Calu3 (cell line): Measurements from ENCODE around the gene CUBN. TPM values are rescaled to one million over a fixed set of nuclear protein-coding genes. Genes with fewer than 3 reads are reported as not detected.

Experiments
- BruUV-seq: library from RNA; stranded (reverse); fragments of 400-500 nt; replicated peaks from 2 replicates; lab custom pipeline; 2021; lab: Mats Ljungman, UMichigan
- CTCF ChIA-PET: fragments of 300-600 bp; sonication (Branson Sonifier 250); formaldehyde crosslinking; loops from one replicate; lab custom pipeline; 2022; ENCODE audit warnings: antibody characterized with exemption; lab: Charles Lee
- DNase-seq: peaks from one replicate; pipeline ENCODE4 v3.0.0; 2022
- H3K27ac Mint-ChIP-seq: one replicate; pipeline ENCODE4 v1.8.0; 2022; ENCODE audit warnings: mixed read lengths; ENCODE audit not compliant: unreplicated experiment
- H3K27me3 Mint-ChIP-seq: one replicate; pipeline ENCODE4 v1.8.0; 2022; ENCODE audit warnings: mixed read lengths; ENCODE audit not compliant: unreplicated experiment
- H3K36me3 Mint-ChIP-seq: one replicate; pipeline ENCODE4 v1.8.0; 2022; ENCODE audit warnings: mild to moderate bottlenecking, moderate library complexity, mixed read lengths; ENCODE audit not compliant: insufficient read depth, unreplicated experiment
- H3K4me1 Mint-ChIP-seq: one replicate; pipeline ENCODE4 v1.8.0; 2022; ENCODE audit warnings: mild to moderate bottlenecking, low read depth, mixed read lengths; ENCODE audit not compliant: unreplicated experiment
- H3K4me3 Mint-ChIP-seq: one replicate; pipeline ENCODE4 v1.8.0; 2022; ENCODE audit warnings: mild to moderate bottlenecking, low read depth, moderate library complexity, mixed read lengths; ENCODE audit not compliant: unreplicated experiment
- H3K9me3 Mint-ChIP-seq: one replicate; pipeline ENCODE4 v1.8.0; 2022; ENCODE audit warnings: low read depth, mixed read lengths; ENCODE audit not compliant: unreplicated experiment
- CTCF ChIP-seq: fragments of 200-600 bp; IDR thresholded peaks from one replicate; pipeline ENCODE4 v1.8.0; 2022; ENCODE audit warnings: antibody characterized with exemption; ENCODE audit not compliant: unreplicated experiment
- intact Hi-C: fragments of 100-400 bp; cut with micrococcal nuclease; formaldehyde crosslinking; loops from one replicate; pipeline ENCODE4 v1.10.0; 2022; ENCODE audit not compliant: unreplicated experiment
- total RNA-seq: library from RNA; stranded (reverse); gene quantifications from 2 replicates; pipeline ENCODE4 v1.2.3, GENCODE V29; 2022

Gene CUBN
- total RNA-seq, 1 experiment from 2014 or later = 0.92 TPM

DNA sequence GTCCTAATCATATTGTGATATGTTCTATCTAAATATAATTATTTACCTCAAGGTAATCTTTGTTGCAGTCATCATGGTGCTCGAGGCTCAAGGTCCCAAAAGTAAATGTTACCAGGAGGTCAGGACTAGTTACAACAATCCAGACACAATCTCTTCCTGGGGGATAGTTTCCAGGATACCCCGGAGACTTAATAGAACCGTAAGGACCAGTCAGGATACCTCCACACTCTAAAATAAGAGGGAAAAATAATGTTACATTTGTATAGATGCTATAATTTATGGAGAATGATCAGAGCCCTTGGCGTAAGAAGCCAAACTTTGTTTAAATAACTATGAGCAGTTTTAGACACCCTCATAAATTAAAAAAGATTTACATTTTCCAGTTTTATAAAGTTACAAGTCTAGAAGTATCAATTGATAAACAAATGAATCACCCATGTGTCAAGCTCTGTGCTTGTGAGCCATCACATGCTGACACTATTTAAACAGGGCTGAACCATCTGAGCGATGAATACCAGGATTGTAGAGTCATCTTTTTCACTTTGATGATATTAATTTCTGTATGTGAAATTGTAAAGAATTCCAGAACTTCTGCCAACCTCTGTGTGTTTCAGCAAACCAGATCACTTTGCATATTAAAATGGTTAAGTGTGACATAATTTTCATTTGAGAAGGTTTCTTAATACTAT, 41.3 kb downstream of the CUBN start:
- intact Hi-C loops = no loop called here
- H3K27me3 Mint-ChIP-seq = no peaks in the 10 kb centered on the region
- H3K4me3 Mint-ChIP-seq = no peak overlapping the region
- BruUV-seq = no TSS peak
- no peaks in the 10 kb centered on the region for H3K4me1 Mint-ChIP-seq
- peaks cover 3% of the 10 kb centered on the region for H3K9me3 Mint-ChIP-seq
- no peak overlapping the region for H3K27ac Mint-ChIP-seq
- DNase-seq = no peak
- TF ChIP-seq CTCF = no peak
- CTCF ChIA-PET = no interaction called here
- no peaks in the 10 kb centered on the region for H3K36me3 Mint-ChIP-seq

DNA sequence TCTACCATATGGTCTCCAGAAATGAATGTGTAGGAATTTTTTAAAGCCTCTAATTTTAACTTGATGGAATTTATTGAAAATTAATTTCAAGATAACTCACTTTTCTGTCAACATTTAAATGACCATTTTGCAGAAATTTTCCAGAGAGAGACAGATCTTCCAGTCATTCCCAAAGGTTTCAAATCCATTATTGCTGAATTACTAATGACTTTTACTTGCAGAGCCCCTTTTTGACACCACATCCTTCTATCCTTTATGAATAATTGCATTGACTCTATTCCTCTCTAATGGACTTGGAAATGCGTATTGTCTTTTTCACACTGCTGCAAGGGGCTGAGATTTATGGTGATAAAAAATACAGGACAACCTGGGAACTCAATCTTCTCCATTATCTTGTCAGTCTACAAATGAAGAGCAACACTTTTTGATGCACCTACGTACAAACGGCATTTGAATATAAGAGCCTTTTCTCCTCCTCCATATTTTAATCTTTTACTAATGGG, 42.7 kb downstream of the CUBN start:
- Mint-ChIP-seq H3K4me1 (no peaks in the 10 kb centered on the region), H3K9me3 (no peaks in the 10 kb centered on the region), H3K27me3 (no peaks in the 10 kb centered on the region), H3K27ac (no peak overlapping the region), H3K36me3 (no peaks in the 10 kb centered on the region), H3K4me3 (no peak overlapping the region)
- intact Hi-C loops = no loop called here
- no TSS peak for BruUV-seq
- DNase-seq = no peak
- CTCF ChIA-PET = no interaction called here
- no peak for TF ChIP-seq CTCF

DNA sequence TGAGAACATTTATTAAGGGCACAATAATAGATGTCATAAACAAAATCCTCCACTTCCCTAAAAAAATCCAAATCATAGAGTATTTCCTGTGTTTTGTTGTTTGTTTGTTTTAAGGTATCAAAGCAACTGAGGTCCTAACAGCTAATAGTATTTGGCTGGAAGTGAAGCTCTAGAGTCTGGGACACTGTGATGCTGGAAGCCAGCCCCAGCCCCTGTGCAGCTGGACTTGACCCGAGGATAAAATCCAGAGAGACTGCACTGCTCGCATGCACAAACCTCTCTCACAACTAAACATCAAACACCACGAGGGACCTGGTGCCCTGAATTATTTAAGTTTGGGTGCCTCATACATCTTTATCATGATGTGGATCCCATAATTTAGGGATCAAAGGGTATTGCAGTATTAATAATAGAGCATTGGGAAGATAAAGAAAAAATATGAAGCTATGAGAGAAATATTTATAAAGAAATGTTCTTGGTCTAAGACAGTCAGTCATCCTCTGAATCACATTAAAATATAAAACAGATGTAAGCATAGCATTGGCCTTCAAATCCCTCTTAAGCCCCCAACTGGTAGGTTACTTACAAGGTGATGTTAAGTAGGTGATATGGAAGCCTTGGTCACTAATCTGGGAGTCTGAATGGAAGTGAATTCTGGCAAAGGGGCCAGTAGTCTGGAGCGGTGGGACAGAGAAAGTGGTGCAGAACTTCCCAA, 44.4 kb downstream of the CUBN start:
- H3K27ac Mint-ChIP-seq = no peak overlapping the region
- no peaks in the 10 kb centered on the region for H3K4me1 Mint-ChIP-seq
- no peak overlapping the region for H3K4me3 Mint-ChIP-seq
- CTCF ChIA-PET = no interaction called here
- DNase-seq = no peak
- no peak for TF ChIP-seq CTCF
- H3K27me3 Mint-ChIP-seq = no peaks in the 10 kb centered on the region
- intact Hi-C loops = no loop called here
- no TSS peak for BruUV-seq
- no peaks in the 10 kb centered on the region for H3K36me3 Mint-ChIP-seq
- H3K9me3 Mint-ChIP-seq = no peaks in the 10 kb centered on the region

GRCh38 chr10:17084258-17084657, 45.4 kb downstream of the CUBN start:
- Mint-ChIP-seq H3K4me3 (no peak overlapping the region), H3K36me3 (no peaks in the 10 kb centered on the region), H3K27ac (no peak overlapping the region), H3K4me1 (no peaks in the 10 kb centered on the region), H3K27me3 (no peaks in the 10 kb centered on the region), H3K9me3 (no peaks in the 10 kb centered on the region)
- BruUV-seq = no TSS peak
- DNase-seq = no peak
- no peak for TF ChIP-seq CTCF
- CTCF ChIA-PET = no interaction called here
- intact Hi-C loops = no loop called here
